GM19043 (cell line): ENCODE results near the gene SLC10A3.

Experiments
- ATAC-seq: cut with Tn5 transposase; IDR thresholded peaks from one replicate; pipeline ENCODE4 v1.9.1; 2021; ENCODE audit warnings: low read depth; ENCODE audit not compliant: unreplicated experiment

SLC10A3 gene

GRCh38 chrX:154443992-154444754 lies 46.3 kb downstream of the SLC10A3 start, which contains the start of gene FAM50A:
Gene FAM50A (plus strand): TSS chrX:154444141. CDS start chrX:154444236, 95 bp downstream.
- ATAC-seq, result peak; percentile 82

- no peak for ATAC-seq
Observed at GRCh38 chrX:154443479-154443910, 46.9 kb downstream of the SLC10A3 start.

DNA sequence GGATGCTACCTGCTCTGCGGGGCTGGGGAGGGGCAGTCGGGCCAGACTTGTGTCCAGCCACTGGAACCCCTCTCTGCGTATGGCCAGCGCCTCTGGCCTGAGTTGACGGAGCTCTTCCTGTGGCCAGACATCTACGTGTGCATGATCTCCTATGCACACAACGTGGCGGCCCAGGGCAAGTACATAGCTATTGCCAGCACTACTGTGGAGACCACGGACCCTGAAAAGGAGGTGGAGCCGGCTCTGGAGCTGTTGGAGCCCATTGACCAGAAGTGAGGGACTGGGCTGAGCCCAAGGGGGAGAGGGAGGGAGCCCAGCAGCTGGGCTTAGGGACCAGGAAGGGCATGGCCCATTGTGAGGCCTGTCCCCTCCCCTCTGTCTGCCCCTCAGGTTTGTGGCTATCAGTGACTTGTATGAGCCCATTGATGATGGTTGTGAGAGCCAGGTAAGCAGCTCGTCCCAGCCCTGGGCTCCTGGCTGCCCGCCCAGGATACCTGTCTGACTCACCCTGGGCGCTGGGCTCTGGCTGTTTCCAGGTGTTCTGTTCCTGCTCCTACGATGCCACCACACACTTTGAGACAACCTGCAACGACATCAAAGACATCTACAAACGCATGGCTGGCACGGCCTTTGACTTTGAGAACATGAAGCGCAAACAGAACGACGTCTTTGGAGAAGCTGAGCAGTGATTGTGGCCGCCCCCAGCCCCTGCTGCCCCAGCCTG lies 48.3 kb downstream of the SLC10A3 start:
- no peak for ATAC-seq

DNA sequence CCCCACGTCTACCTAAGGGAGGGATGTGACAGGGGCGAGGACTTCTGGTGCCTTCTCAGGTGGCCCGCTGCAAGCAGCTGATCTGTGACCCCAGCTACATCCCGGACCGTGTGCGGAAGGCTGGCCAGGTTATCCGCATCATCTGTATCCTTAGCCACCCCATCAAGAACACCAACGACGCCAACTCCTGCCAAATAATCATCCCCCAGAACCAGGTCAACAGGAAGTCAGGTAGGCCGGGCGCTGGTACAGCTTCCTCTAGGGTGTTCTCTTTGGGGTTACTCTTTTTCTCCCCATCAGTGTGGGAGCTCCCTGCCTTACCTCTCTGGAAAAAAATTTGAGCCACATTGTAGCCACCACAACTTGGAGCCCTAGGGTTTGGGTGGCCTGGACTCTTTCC lies 48.9 kb downstream of the SLC10A3 start:
- no peak for ATAC-seq

DNA sequence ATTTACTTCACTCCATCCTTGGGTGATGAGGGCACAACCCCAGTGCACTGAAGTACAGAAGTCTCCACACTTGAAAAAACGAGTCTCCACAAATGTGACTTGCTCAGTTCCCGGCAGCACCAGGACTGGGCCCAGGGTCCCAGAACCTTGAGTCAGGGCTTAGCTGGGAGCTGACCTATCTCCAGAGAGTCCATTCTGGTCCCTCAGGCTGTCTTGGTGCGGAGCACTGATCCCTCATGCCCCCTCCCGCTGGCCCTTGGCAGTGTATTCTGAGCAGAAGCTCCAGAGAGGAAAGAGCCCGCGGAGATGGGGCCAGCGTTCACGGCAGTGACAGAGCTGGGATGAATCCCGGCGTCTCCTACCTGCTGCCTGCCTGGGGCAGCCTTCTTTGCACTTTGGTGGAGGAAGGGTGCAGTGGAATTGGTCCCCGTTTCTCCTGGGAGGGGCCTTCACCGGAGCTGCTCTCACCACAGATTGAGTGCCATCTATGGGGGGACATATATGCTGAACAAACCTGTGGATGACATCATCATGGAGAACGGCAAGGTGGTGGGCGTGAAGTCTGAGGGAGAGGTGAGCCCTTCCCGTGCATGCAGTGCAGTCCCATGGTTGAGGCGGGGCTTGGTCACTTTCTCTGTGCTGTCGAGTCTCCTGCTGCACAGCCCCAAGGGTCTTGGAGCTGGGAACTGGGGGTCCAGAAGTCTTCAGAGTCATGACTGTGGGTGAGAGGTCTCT lies 49.6 kb downstream of the SLC10A3 start:
- ATAC-seq, result no peak

DNA sequence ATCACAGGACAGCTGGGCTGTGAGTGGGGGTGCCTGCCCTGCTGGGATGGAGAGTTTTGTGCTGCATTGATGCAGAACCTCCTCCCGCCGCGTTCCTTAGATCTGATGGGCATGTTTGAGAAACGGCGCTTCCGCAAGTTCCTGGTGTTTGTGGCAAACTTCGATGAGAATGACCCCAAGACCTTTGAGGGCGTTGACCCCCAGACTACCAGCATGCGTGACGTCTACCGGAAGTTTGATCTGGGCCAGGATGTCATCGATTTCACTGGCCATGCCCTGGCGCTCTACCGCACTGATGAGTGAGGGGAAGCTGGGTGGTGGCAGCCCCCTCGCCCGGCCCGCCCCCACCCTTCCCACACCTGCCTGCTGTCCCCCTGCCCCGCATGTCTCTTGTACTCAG lies 50.6 kb downstream of the SLC10A3 start:
- ATAC-seq, result no peak

DNA sequence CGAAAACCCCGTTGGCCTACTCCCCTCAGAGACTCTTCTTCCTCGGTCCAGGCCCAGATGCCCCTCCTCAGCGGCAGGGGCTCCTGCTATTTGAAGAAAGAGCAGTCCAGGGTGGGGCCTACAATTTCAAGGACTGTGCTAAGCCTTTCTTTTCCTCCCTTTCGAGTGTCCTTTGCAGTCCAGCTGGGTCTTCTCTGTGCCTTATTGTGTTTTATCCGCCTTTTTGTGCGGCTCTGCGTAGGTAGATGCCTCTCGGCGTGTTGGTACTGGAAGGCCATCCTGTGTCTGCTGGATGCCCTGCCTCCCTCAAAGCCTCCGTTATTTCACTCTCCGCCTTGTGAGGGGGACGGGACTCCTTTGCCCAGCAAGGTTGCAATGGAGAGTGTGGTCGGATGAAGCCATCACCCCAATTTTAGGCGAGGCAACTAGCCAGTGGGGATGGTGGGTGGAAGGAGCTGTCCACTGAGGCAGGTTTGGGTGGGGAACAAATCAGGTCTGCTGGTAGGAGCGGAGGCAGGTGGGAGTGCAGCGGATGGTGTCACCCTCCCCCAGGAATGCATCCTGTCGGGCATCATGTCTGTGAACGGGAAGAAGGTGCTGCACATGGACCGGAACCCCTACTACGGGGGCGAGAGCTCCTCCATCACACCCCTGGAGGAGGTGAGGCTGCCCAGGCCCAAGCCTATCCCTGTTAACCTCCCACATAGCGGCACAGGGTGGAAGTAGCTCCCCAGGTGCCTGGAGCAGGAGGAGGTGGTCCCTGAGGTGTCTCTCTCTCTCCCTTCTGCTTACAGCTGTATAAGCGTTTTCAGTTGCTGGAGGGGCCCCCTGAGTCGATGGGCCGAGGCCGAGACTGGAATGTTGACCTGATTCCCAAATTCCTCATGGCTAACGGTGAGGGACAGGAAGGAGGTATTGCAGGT lies 52.2 kb downstream of the SLC10A3 start:
- no peak for ATAC-seq
